ENCODE measurements around the gene LGALS9. TPM values are rescaled to one million over a fixed set of nuclear protein-coding genes. Genes with fewer than 3 reads are reported as not detected.

LGALS9 gene
- total and polyA plus RNA-seq, 9 of the 15 experiments (the other 6 are each of a cell fraction or from before 2014, with no cell fraction given) = 0.45 to 6.9 (median 2.8) TPM

DNA sequence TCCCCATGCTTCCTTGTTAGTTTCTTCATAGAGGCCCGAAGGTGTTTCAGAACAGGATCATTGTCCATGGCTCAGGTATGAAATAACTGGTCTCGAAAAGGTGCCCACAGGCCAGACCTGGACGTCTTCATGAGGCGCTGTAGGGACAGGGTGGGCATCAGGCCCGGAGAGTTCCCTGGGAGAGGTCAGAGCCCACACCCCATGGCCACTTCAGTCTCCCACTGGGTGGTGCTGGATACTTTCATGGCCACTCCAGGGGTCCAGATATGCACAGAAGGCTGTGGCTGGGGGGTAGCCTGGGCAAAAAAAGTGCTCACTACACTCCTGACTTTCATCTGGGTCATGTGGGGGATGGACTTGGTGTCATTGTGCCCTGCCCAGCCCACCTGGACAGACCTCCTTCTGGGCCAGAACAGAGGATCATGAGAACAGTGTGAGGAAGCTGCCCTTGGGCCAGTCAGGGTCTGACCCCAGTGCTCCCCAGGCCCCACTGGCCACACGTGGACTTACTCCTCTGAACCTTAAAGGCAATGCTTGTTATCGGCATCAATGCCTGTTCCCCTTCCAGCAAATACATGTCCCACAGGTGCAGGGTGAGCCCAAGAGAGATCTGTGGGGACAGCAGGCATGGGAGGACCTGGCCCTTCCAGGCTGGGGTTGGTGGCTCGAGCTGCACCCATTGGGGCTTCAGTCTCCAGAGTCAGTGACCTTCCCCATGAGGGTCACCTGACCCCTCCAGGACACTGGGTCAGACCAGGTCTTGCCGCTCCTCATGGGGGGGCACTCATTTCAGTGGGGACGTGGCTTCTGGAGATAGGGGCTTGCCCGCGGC, 36.9 kb downstream of the LGALS9 start:
- peaks cover 0 to 29% of the 10 kb centered on the region in 2 experiments; a peak in 3 of 5 replicates for H3K27me3 ChIP-seq (ENCODE audit: control insufficient read depth in 2 of 2, insufficient read depth in 2 of 2, low read length in 2 of 2)
- H3K9me3 ChIP-seq (replicated peaks; ENCODE audit: control insufficient read depth, insufficient read depth, low read depth, low read length) = no peaks in the 10 kb centered on the region
- H3K79me2 ChIP-seq (ENCODE audit: control insufficient read depth, insufficient read depth, low read length) = no peaks in the 10 kb centered on the region
- no peaks in the 10 kb centered on the region for H3K36me3 ChIP-seq (ENCODE audit: control insufficient read depth, insufficient read depth, low read length)
- H3K4me1 ChIP-seq (replicated peaks in 1 of 2; ENCODE audit: control insufficient read depth in 2 of 2, insufficient read depth in 2 of 2, low read length in 2 of 2) = no peaks in the 10 kb centered on the region
- FAIRE-seq (no peak), DNase-seq (ENCODE audit: extremely low read depth in 1 of 4, low spot score in 3 of 4) (no peak), ATAC-seq (no peak)
- H3K9me1 ChIP-seq (ENCODE audit: control insufficient read depth, insufficient read depth, low read length) = no peaks in the 10 kb centered on the region
- in situ Hi-C loops (cut with MboI) = loop anchor here (10.0 kb wide), 1 partner anchor 77 kb away; no protein-coding TSS in a partner anchor
- POLR2A ChIA-PET = no interaction called here
- BruUV-seq (replicated peaks) = no TSS peak
- H3K4me2 ChIP-seq (ENCODE audit: insufficient read depth, low read length) = no peak overlapping the region
- TF ChIP-seq MAFK (IDR thresholded peaks at IDR 0.05; ENCODE audit: low read length) (no peak), MTF1 (CRISPR knock-in tag; IDR thresholded peaks at IDR 0.05; ENCODE audit: borderline replicate concordance) (no peak), EP400 (IDR thresholded peaks at IDR 0.05) (no peak), MTA3 (IDR thresholded peaks at IDR 0.05; ENCODE audit: borderline replicate concordance) (no peak), ZNF507 (tag; conservative IDR thresholded peaks at IDR 0.05) (no peak), ILF3 (IDR thresholded peaks at IDR 0.05; ENCODE audit: borderline replicate concordance) (no peak), ZNF57 (CRISPR knock-in tag; IDR thresholded peaks at IDR 0.05) (no peak), ARID1B (IDR thresholded peaks at IDR 0.05) (no peak)
- TF ChIP-seq, protein P1, sequence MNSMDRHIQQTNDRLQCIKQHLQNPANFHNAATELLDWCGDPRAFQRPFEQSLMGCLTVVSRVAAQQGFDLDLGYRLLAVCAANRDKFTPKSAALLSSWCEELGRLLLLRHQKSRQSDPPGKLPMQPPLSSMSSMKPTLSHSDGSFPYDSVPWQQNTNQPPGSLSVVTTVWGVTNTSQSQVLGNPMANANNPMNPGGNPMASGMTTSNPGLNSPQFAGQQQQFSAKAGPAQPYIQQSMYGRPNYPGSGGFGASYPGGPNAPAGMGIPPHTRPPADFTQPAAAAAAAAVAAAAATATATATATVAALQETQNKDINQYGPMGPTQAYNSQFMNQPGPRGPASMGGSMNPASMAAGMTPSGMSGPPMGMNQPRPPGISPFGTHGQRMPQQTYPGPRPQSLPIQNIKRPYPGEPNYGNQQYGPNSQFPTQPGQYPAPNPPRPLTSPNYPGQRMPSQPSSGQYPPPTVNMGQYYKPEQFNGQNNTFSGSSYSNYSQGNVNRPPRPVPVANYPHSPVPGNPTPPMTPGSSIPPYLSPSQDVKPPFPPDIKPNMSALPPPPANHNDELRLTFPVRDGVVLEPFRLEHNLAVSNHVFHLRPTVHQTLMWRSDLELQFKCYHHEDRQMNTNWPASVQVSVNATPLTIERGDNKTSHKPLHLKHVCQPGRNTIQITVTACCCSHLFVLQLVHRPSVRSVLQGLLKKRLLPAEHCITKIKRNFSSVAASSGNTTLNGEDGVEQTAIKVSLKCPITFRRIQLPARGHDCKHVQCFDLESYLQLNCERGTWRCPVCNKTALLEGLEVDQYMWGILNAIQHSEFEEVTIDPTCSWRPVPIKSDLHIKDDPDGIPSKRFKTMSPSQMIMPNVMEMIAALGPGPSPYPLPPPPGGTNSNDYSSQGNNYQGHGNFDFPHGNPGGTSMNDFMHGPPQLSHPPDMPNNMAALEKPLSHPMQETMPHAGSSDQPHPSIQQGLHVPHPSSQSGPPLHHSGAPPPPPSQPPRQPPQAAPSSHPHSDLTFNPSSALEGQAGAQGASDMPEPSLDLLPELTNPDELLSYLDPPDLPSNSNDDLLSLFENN (IDR thresholded peaks at IDR 0.05; ENCODE audit: low read depth in 2 of 2, low read length in 2 of 2) = no peak
- TF ChIP-seq, protein P2, sequence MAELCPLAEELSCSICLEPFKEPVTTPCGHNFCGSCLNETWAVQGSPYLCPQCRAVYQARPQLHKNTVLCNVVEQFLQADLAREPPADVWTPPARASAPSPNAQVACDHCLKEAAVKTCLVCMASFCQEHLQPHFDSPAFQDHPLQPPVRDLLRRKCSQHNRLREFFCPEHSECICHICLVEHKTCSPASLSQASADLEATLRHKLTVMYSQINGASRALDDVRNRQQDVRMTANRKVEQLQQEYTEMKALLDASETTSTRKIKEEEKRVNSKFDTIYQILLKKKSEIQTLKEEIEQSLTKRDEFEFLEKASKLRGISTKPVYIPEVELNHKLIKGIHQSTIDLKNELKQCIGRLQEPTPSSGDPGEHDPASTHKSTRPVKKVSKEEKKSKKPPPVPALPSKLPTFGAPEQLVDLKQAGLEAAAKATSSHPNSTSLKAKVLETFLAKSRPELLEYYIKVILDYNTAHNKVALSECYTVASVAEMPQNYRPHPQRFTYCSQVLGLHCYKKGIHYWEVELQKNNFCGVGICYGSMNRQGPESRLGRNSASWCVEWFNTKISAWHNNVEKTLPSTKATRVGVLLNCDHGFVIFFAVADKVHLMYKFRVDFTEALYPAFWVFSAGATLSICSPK (IDR thresholded peaks at IDR 0.05; ENCODE audit: borderline replicate concordance) = no peak
- TF ChIP-seq, protein P3, sequence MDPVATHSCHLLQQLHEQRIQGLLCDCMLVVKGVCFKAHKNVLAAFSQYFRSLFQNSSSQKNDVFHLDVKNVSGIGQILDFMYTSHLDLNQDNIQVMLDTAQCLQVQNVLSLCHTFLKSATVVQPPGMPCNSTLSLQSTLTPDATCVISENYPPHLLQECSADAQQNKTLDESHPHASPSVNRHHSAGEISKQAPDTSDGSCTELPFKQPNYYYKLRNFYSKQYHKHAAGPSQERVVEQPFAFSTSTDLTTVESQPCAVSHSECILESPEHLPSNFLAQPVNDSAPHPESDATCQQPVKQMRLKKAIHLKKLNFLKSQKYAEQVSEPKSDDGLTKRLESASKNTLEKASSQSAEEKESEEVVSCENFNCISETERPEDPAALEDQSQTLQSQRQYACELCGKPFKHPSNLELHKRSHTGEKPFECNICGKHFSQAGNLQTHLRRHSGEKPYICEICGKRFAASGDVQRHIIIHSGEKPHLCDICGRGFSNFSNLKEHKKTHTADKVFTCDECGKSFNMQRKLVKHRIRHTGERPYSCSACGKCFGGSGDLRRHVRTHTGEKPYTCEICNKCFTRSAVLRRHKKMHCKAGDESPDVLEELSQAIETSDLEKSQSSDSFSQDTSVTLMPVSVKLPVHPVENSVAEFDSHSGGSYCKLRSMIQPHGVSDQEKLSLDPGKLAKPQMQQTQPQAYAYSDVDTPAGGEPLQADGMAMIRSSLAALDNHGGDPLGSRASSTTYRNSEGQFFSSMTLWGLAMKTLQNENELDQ (CRISPR knock-in tag; IDR thresholded peaks at IDR 0.05; ENCODE audit: borderline replicate concordance) = no peak
- H3K4me3 ChIP-seq = no peak overlapping the region
- CTCF ChIA-PET (ENCODE audit: low intra/inter-chr PET ratio) = no interaction called here
- H3K27ac ChIP-seq (ENCODE audit: extremely low read depth, low read depth, low read length) = no peak overlapping the region
- intact Hi-C loops (cut with micrococcal nuclease) = no loop called here
- H4K20me1 ChIP-seq (replicated peaks; ENCODE audit: control insufficient read depth, insufficient read depth, low read length) = no peaks in the 10 kb centered on the region
- 0% methylated on average over 9 of the region's 12 CpGs for WGBS (ENCODE audit: insufficient coverage, low coverage, missing lambda C conversion rate)
- H3K9ac ChIP-seq (ENCODE audit: insufficient read depth in 1 of 2, low read depth in 2 of 2, low read length in 2 of 2) = no peak overlapping the region
- no peak overlapping the region for H2AFZ ChIP-seq (ENCODE audit: low read depth, low read length)
